WTC11 (cell line): ENCODE data around the gene KDM4C.

ENCODE experiments used
- CTCF ChIP-seq: fragments of 200-600 bp; IDR thresholded peaks from 2 replicates; pipeline ENCODE4 v1.8.0; 2022; ENCODE audit warnings: antibody characterized with exemption
- ESRRA ChIP-seq: sonication (generic); formaldehyde crosslinking; IDR thresholded peaks from 2 replicates; pipeline ENCODE4 v1.8.1; 2022; ENCODE audit warnings: mild to moderate bottlenecking, missing genetic modification reagents, borderline replicate concordance
- FOXP4 ChIP-seq: sonication (generic); formaldehyde crosslinking; IDR thresholded peaks from 2 replicates; pipeline ENCODE4 v1.8.0; 2022; ENCODE audit warnings: mild to moderate bottlenecking, missing genetic modification reagents
- SMAD3 ChIP-seq: sonication (generic); formaldehyde crosslinking; IDR thresholded peaks from 2 replicates; pipeline ENCODE4 v1.8.0; 2022; ENCODE audit warnings: missing genetic modification reagents, mild to moderate bottlenecking, borderline replicate concordance
- TCF7 ChIP-seq: sonication (generic); formaldehyde crosslinking; IDR thresholded peaks from 2 replicates; pipeline ENCODE4 v1.8.0; 2022; ENCODE audit warnings: mild to moderate bottlenecking, low read depth, missing genetic modification reagents, moderate library complexity
- TEAD4 ChIP-seq: sonication (generic); formaldehyde crosslinking; IDR thresholded peaks from 2 replicates; pipeline ENCODE4 v1.8.0; 2022; ENCODE audit warnings: mild to moderate bottlenecking, missing genetic modification reagents

GRCh38 chr9:7089406-7090193 lies 331.8 kb downstream of the KDM4C start:
- TF ChIP-seq CTCF (no peak), TEAD4 (CRISPR knock-in tag) (no peak), FOXP4 (CRISPR knock-in tag) (no peak), SMAD3 (CRISPR knock-in tag) (no peak), ESRRA (no peak), TCF7 (CRISPR knock-in tag) (no peak)
